NCI-H748 (cell line): Measurements from ENCODE around the gene TTC28.

Source experiments
- DNase-seq: peaks from one replicate; lab custom pipeline; 2025; ENCODE audit not compliant: unreplicated experiment; lab: John Stamatoyannopoulos, UW

TTC28 gene

GRCh38 chr22:28155808-28156207, 523.8 kb downstream of the TTC28 start:
- DNase-seq, result no peak

DNA sequence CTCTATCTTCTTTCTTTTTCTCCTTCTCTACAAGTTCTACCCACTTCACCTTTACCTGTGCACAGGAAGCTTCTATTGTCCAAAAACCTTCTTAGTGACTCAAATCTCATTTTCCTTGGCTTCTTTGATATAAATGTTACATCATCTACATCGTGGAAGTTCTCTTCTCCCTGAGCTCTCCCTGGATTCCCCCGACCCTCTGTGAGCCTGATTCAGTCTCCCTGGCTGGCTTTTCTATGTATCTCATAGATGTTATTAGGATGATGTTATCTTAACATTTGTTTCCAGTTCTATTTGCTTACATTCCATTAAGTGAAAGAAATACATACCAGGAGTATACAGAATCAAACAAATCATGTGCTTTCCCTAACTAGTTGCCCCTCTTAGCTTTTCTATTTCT, 524.8 kb downstream of the TTC28 start:
- DNase-seq, result no peak

DNA sequence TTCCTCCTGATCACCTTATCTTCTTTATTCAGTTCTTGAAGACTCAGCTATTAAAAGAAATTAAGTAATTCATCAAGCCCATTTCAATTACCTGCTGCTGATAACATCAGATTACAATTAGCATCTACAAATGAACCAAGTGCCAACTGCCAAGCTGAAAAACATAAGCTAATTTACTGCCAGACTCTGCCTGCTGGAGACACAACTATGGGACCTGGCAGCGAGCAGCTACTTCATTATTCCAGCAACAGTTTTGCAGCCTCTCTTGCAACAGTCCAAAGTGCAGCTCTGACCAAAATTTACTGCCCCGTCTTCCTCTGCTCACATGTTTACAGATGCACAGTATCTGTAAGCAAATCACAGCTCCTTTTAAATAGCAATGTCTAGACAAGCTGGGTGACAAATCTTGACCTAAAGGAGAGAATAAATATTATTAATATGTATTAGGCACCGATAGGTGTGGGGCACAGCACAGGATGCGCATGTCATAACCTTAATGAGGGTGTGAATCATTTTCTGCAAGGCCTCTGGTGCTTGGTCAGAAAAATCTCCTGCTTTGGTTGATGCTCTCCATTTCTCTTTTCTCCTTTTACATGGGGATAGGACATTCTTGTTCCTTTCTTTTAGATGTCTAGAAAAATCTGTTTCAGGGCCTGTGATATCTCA, 528.4 kb downstream of the TTC28 start:
- DNase-seq, result no peak

GRCh38 chr22:28148816-28149465, 530.7 kb downstream of the TTC28 start:
- no peak for DNase-seq

- no peak for DNase-seq
Observed at GRCh38 chr22:28147401-28147800, 532.2 kb downstream of the TTC28 start.

DNA sequence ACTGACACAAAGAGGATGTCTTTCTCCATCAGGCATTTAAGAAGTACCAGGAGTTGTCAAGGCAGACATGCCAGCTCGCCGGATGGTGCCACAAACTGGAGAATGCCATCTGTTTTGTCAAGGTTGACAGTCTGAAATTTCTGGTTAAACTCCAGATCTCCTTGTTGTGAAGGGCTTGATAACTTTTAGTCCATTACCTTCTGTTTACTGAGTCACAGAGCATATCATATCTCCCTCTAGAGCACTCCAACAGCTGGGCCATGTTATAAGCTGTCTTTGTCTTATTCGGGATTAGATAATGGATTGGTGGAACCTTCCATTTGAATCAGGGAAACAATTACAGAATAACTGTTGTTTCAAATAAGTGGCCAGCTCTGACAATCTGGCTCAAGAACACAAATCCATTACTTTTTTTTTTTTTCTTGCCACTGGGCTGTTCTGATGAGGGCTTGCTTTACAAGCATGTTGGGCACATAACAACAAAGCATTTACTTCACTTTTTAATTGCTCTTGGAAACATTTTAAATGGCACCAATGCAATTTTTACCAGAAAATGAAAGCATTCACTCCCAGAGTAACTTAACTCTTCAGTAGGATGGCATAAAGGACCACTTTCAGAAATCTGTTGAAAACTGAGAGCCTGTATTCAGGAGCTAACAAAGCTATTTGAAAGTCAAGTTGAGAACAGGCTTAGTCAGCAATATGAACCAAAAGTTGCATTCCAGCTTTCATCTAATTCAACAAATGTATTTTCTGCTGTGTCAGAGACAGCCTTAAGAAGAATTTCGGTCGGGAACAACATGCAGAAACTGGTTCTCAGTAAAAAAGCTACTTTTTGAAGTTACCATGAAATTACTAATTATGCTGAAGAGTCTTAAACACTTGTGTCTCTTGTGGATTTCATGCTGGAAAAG, 533.0 kb downstream of the TTC28 start:
- no peak for DNase-seq

DNA sequence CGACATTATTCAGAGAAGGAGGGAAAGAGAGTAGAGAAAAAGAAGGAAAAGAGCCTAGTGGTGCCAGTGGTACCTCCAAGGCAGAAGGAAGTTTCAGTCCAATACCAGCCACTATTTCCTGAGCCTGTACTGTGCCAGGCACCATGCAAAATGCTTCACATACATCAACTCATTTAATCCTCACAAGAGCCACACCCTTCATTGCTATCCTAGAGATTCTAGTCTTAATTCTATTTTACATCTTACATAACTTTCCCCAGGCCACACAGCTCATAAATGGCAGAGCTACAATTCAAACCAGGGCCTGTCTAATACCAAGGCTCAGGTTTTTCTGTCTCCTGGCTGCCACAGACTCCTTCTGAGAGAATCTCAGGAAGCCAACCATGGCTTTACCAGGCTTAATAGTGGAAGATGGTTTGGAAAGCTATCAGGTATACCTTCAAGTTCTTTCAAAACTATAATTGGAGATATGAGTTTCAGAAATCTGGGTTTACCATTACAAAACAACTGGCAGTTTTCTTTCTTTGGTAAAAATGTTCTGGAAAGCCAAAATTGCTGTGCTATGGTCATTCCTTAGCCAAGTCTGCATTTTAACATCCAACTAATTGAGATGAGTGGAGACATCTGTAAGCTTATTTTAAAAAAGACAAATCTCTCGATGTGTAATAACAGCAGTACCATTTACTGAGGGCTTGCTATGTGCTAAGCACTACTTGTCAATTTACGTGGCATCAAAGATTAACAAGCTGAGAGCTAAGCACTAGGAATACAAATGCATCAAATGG, 535.5 kb downstream of the TTC28 start:
- no peak for DNase-seq

- no peak for DNase-seq
Observed at GRCh38 chr22:28143241-28143865, 536.3 kb downstream of the TTC28 start.

- DNase-seq, result no peak
Observed at GRCh38 chr22:28142361-28142961, 537.2 kb downstream of the TTC28 start.

GRCh38 chr22:28141614-28142013, 538.0 kb downstream of the TTC28 start:
- no peak for DNase-seq

- no peak for DNase-seq
Observed at GRCh38 chr22:28139961-28140360, 539.7 kb downstream of the TTC28 start.

DNA sequence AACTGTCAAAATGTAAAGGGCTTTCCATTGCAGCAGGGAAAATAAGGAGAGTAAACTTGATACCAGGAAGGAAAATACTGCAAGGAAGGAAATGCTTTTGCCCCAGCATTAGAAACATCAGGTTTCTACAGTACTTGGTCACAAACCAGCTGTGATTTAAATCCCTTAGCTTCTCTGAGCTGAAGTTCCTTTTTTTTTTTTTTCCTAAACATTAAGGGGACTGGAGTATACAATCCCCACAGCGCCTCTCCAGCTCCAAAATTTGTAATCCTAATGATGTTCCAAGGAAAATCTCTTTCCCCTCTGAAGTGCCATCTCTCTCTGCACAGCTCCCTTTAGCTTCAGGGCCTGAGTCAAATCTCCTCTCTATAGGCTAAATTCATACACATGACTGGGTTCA, 540.1 kb downstream of the TTC28 start:
- no peak for DNase-seq

DNA sequence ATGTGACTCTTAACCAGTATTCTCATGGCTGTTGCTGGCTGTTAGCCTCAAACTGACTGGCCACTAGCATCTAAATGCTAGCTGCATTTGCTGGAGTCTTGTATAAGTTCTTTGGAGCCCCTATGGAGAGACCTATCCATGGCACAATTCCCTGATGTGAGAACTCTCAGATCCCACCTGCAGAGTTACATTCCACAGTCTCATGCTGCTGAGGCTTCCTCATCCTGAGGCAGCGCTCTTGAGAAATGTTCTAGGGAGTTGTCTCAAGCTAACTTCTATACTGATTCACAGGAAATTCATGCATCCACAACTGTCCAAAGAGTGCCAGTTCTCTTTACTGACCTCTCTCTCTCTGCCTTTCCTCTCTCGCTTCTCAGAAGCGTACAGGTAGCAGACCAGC, 542.6 kb downstream of the TTC28 start:
- DNase-seq, result no peak

GRCh38 chr22:28132466-28132865, 547.2 kb downstream of the TTC28 start:
- DNase-seq, result no peak

GRCh38 chr22:28129319-28129962, 550.2 kb downstream of the TTC28 start:
- no peak for DNase-seq

GRCh38 chr22:28128827-28129226, 550.8 kb downstream of the TTC28 start:
- DNase-seq, result no peak

GRCh38 chr22:28125799-28126198, 553.8 kb downstream of the TTC28 start:
- DNase-seq, result no peak

- peak; percentile 3 for DNase-seq
Observed at GRCh38 chr22:28123989-28124766, 555.5 kb downstream of the TTC28 start.
